H7 (cell line): Measurements from ENCODE around the gene EIF2AK2. TPM values are rescaled to one million over a fixed set of nuclear protein-coding genes. Genes with fewer than 3 reads are reported as not detected.
A peak's percentile ranks its signal among the peaks of the same experiment; 100 is the strongest.

ENCODE experiments used
- DNase-seq: peaks from one replicate; pipeline ENCODE4 v3.0.0; 2012
- H3K27me3 ChIP-seq: 2 replicates; pipeline ENCODE4 v1.6.0; 2011; ENCODE audit warnings: mild to moderate bottlenecking, low read length; ENCODE audit not compliant: control insufficient read depth, insufficient read depth
- H3K36me3 ChIP-seq: replicated peaks from 2 replicates; pipeline ENCODE4 v1.5.1; 2011; ENCODE audit warnings: low read length; ENCODE audit not compliant: control insufficient read depth, insufficient read depth
- H3K4me3 ChIP-seq: 2 replicates; pipeline ENCODE4 v1.5.1; 2011; ENCODE audit warnings: low read depth, mild to moderate bottlenecking, control low read depth, low read length, moderate library complexity; ENCODE audit not compliant: insufficient read depth
- total RNA-seq: library from RNA; depleted of rRNA; stranded (reverse); fragments of >200 nt; shearing (Covaris generic); gene quantifications from 2 replicates; pipeline ENCODE4 v1.2.3, GENCODE V29; 2014

Gene EIF2AK2
- total RNA-seq, 1 experiment from 2014 or later, result 12.7 TPM

- no peak for DNase-seq
- no peaks in the 10 kb centered on the region for H3K27me3 ChIP-seq
- no peak overlapping the region for H3K4me3 ChIP-seq
Observed at GRCh38 chr2:37149626-37150322, 7.0 kb downstream of the EIF2AK2 start.

GRCh38 chr2:37148325-37148724, 8.5 kb downstream of the EIF2AK2 start:
- H3K36me3 ChIP-seq, result peaks cover 13% of the 10 kb centered on the region
- no peak for DNase-seq
- H3K27me3 ChIP-seq, result no peaks in the 10 kb centered on the region
- no peak overlapping the region for H3K4me3 ChIP-seq

More at GRCh38 chr2:37149626-37150322, 7.0 kb downstream of the EIF2AK2 start:
- H3K36me3 ChIP-seq, result peaks cover 13% of the 10 kb centered on the region

- no peak for DNase-seq
- Histone ChIP-seq H3K27me3 (no peaks in the 10 kb centered on the region), H3K36me3 (peaks cover 13% of the 10 kb centered on the region), H3K4me3 (no peak overlapping the region)
Observed at GRCh38 chr2:37146062-37146461, 10.7 kb downstream of the EIF2AK2 start.

- H3K27me3 ChIP-seq, result no peaks in the 10 kb centered on the region
- no peak for DNase-seq
- peaks cover 16% of the 10 kb centered on the region for H3K36me3 ChIP-seq
- no peak overlapping the region for H3K4me3 ChIP-seq
Observed at GRCh38 chr2:37143974-37144373, 12.8 kb downstream of the EIF2AK2 start.

- Histone ChIP-seq H3K4me3 (no peak overlapping the region), H3K36me3 (peaks cover 14% of the 10 kb centered on the region), H3K27me3 (no peaks in the 10 kb centered on the region)
- DNase-seq, result no peak
Observed at GRCh38 chr2:37142546-37142945, 14.2 kb downstream of the EIF2AK2 start.

- no peak for DNase-seq
- H3K4me3 ChIP-seq, result no peak overlapping the region
- peaks cover 3% of the 10 kb centered on the region for H3K36me3 ChIP-seq
- no peaks in the 10 kb centered on the region for H3K27me3 ChIP-seq
Observed at GRCh38 chr2:37132914-37133313, 23.9 kb downstream of the EIF2AK2 start.

- no peak overlapping the region for H3K4me3 ChIP-seq
- DNase-seq, result no peak
- peaks cover 2% of the 10 kb centered on the region; the same call in 1 of the 2 replicates for H3K36me3 ChIP-seq
- H3K27me3 ChIP-seq, result no peaks in the 10 kb centered on the region
Observed at GRCh38 chr2:37125416-37125815, 31.4 kb downstream of the EIF2AK2 start.

GRCh38 chr2:37119157-37119556, 37.6 kb downstream of the EIF2AK2 start:
- H3K36me3 ChIP-seq, result peaks cover 3% of the 10 kb centered on the region
- no peaks in the 10 kb centered on the region for H3K27me3 ChIP-seq
- no peak overlapping the region for H3K4me3 ChIP-seq
- DNase-seq, result no peak

- no peaks in the 10 kb centered on the region for H3K27me3 ChIP-seq
- H3K36me3 ChIP-seq, result peaks cover 3% of the 10 kb centered on the region
- DNase-seq, result no peak
- H3K4me3 ChIP-seq, result no peak overlapping the region
Observed at GRCh38 chr2:37117566-37117965, 39.2 kb downstream of the EIF2AK2 start.

- Histone ChIP-seq H3K36me3 (peaks cover 7% of the 10 kb centered on the region), H3K27me3 (no peaks in the 10 kb centered on the region), H3K4me3 (no peak overlapping the region)
- DNase-seq, result no peak
Observed at GRCh38 chr2:37111958-37112357, 44.8 kb downstream of the EIF2AK2 start.

- H3K4me3 ChIP-seq, result no peak overlapping the region
Observed at GRCh38 chr2:37110306-37111212, 46.2 kb downstream of the EIF2AK2 start.

GRCh38 chr2:37109523-37109922, 47.3 kb downstream of the EIF2AK2 start:
- no peaks in the 10 kb centered on the region for H3K27me3 ChIP-seq
- H3K4me3 ChIP-seq, result no peak overlapping the region
- no peak for DNase-seq
- H3K36me3 ChIP-seq, result peaks cover 5% of the 10 kb centered on the region

More at GRCh38 chr2:37110306-37111212, 46.2 kb downstream of the EIF2AK2 start:
- H3K36me3 ChIP-seq, result peaks cover 5% of the 10 kb centered on the region
- no peaks in the 10 kb centered on the region for H3K27me3 ChIP-seq
- no peak for DNase-seq

GRCh38 chr2:37105150-37105549, 51.6 kb downstream of the EIF2AK2 start:
- peaks cover 5% of the 10 kb centered on the region for H3K36me3 ChIP-seq

GRCh38 chr2:37104178-37104577, 52.6 kb downstream of the EIF2AK2 start:
- no peak for DNase-seq
- H3K27me3 ChIP-seq, result no peaks in the 10 kb centered on the region
- H3K36me3 ChIP-seq, result peaks cover 5% of the 10 kb centered on the region
- no peak overlapping the region for H3K4me3 ChIP-seq

More at GRCh38 chr2:37105150-37105549, 51.6 kb downstream of the EIF2AK2 start:
- DNase-seq, result peak; percentile 53
- Histone ChIP-seq H3K27me3 (no peaks in the 10 kb centered on the region), H3K4me3 (no peak overlapping the region)

GRCh38 chr2:37102588-37102987, 54.2 kb downstream of the EIF2AK2 start:
- DNase-seq, result no peak
- no peaks in the 10 kb centered on the region for H3K27me3 ChIP-seq
- H3K4me3 ChIP-seq, result no peak overlapping the region
- peaks cover 3% of the 10 kb centered on the region for H3K36me3 ChIP-seq
